HG03354 (cell line): ENCODE measurements around the gene OR52E8.
A peak's percentile ranks its signal among the peaks of the same experiment; 100 is the strongest.

ENCODE experiments used
- ATAC-seq: cut with Tn5 transposase; IDR thresholded peaks from one replicate; pipeline ENCODE4 v1.9.1; 2021; ENCODE audit warnings: mild to moderate bottlenecking; ENCODE audit not compliant: unreplicated experiment, poor library complexity, severe bottlenecking

OR52E8 gene

DNA sequence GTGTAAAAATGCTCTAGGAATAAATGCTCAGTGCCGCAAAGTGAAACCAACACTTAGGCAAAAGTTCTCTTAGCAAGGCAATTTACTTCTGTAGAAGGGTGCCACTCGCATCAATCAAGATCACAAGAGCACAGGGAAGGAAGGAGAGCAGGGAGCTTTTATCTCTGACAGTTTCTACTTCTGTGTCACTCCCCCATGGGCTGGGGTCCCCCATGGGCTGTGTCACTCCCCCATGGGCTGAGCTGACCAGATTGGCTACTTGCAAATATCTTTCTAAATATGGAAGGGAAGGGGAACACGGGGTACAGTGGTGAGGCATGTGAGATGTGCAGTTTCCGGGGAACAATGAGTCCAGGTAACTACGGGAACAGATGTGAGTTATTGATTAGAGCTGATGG is 48.4 kb downstream of the OR52E8 start:
- ATAC-seq = peak; percentile 32

DNA sequence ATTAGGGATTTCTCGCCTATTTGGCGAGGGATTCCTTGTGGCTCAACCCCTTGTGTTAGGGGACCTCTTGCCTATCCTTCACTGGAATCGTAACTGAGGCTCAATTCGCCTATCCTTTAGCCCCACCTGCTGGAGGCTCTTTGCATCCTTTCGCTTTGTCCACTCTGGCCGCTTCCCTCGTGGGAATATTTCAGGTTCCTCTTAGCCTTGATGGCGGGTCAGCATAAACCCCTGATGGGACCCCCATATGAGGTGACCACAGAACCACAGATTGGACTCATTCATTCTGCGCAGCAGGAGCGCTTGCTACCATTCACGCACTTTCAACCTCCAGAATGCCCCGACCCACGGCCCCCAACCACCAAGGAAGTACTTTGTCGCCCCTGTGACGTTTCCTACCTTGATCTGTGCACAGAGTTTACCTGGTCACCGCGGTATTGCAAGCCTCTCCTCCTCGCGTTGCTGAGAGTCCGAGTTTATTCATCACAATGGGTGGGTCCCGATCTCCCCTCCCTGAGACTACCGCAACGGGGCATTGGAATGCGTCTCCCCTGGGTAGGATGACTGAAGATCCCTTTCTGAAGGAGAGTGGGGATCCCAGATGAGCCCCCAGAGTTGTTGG is 48.9 kb downstream of the OR52E8 start, which contains the start of gene OR52N2:
TSS of gene OR52N2 (plus strand) at position 425 of the 622 bp plus-strand sequence. CDS start 11,412 bp downstream, outside the sequence.
- ATAC-seq = peak; percentile 94

DNA sequence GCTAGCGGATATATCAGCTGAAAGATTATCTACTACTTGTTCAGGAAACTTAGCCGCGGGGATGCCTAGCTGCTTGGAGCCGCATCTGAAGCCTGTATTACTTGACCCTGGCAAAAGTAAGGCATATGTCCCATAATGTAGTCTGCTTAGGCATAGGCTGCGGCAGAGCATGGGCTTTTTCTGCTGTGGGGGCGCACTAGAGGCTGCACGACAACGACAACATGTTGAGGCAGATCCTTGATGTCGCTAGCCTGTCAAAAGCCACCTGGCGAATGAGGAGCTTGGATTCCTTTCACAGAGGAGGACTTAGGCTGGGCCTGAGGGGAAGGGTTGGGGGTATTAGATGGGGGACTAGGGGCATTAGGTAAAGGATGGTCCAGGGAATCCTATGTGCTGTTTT is 49.9 kb downstream of the OR52E8 start:
- ATAC-seq = no peak
